Right cardiac atrium (tissue), 5 donors: ENCODE data around the gene RELT. TPM values are rescaled to one million over a fixed set of nuclear protein-coding genes. Genes with fewer than 3 reads are reported as not detected.

Experiments
- ATAC-seq, 2 donors: fragments of 200-7000 bp; cut with Tn5 transposase; one replicate each; pipeline versions ENCODE4 v1.8.0 to v1.9.1; 2020; ENCODE audit warnings: moderate library complexity in 2 of 2, mild to moderate bottlenecking in 1 of 2
- DNase-seq, 3 donors: peaks; one replicate each; pipeline ENCODE4 v3.0.0-alpha.2; 2020
- H3K27ac ChIP-seq: one replicate; pipeline ENCODE4 v1.5.1; 2013; ENCODE audit warnings: mild to moderate bottlenecking, low read length, control low read depth, moderate library complexity
- H3K27me3 ChIP-seq: one replicate; pipeline ENCODE4 v1.6.1; 2013; ENCODE audit not compliant: control insufficient read depth, insufficient read depth
- H3K4me1 ChIP-seq: one replicate; pipeline ENCODE4 v1.6.1; 2013; ENCODE audit warnings: low read length; ENCODE audit not compliant: control insufficient read depth, insufficient read depth
- H3K4me3 ChIP-seq: one replicate; pipeline ENCODE4 v1.5.1; 2013; ENCODE audit warnings: low read length, control low read depth
- H3K9me3 ChIP-seq: one replicate; pipeline ENCODE4 v1.6.1; 2013; ENCODE audit warnings: low read length; ENCODE audit not compliant: control insufficient read depth
- WGBS: extraction: QIAGEN DNeasy Blood & Tissue Kit; methylation state at CpG from one replicate; pipeline ENCODE4 v1.1.7; 2013; 5-methylcytosine and 5-hydroxymethylcytosine counted together
- intact Hi-C, 4 donors: fragments of 100-400 bp; cut with DNase I; formaldehyde crosslinking; loops; one replicate each; pipeline versions ENCODE4 v1.11.0 to v1.14.0; 2022 to 2023
- polyA plus RNA-seq: library from polyadenylated mRNA; stranded (reverse); fragments of 200-250 nt; gene quantifications from one replicate; pipeline ENCODE4 v1.2.3, GENCODE V29; 2013
- total RNA-seq, 4 donors: library from RNA; stranded (reverse); fragmentation: NEBNext Ultra II Directional; extraction: Animal tissue kit (Norgen Biotek cat#: 25700); gene quantifications; one replicate each; pipeline ENCODE4 v1.2.1, GENCODE V29; 2021
- donor health status: healthy with polysubstance abuse.
- donor health status: DM: no; HTN: yes; CAD: no.
- donor health status: DM: no; HTN: no; CAD: no.
- donor health status: DM: no; HTN: yes; CAD: no; lungs with severe emphysema.
- donor health status: DM: yes; HTN: yes; CAD: no.

RELT gene
- total and polyA plus RNA-seq, 5 donors: 3.9 to 11.2 (median 6.0) TPM

- Histone ChIP-seq H3K27ac (peak overlapping the region; percentile 91), H3K27me3 (no peaks in the 10 kb centered on the region), H3K4me1 (peaks cover 31% of the 10 kb centered on the region), H3K4me3 (no peak overlapping the region), H3K9me3 (no peaks in the 10 kb centered on the region)
- intact Hi-C loops: loop anchor here in 3 of 4 donors (1.0 to 2.0 kb wide), 3 partner anchors 27 to 29 kb away; partner anchors contain the start of gene ARHGEF17 (in 1 of the 3)
- DNase-seq: peak; percentile 79 to 93 (median 90)
- WGBS: 8% methylated on average over 4 of the region's 4 CpGs
- ATAC-seq: peak; percentile 66
These were observed 40.8 kb upstream of the RELT start for GRCh38 chr11:73335204-73335923.

GRCh38 chr11:73337846-73338245 is 38.4 kb upstream of the RELT start:
- intact Hi-C loops: loop anchor here in 1 of 4 donors (2.0 kb wide), 1 partner anchor 31 kb away; no protein-coding TSS in a partner anchor
- no peak for ATAC-seq
- H3K27ac ChIP-seq: no peak overlapping the region
- no peaks in the 10 kb centered on the region for H3K9me3 ChIP-seq
- WGBS: 91% methylated on average over 2 of the region's 2 CpGs
- no peak overlapping the region for H3K4me3 ChIP-seq
- peaks cover 19% of the 10 kb centered on the region for H3K4me1 ChIP-seq
- no peak for DNase-seq
- no peaks in the 10 kb centered on the region for H3K27me3 ChIP-seq

- H3K4me1 ChIP-seq: peaks cover 19% of the 10 kb centered on the region
- H3K27me3 ChIP-seq: no peaks in the 10 kb centered on the region
- H3K4me3 ChIP-seq: no peak overlapping the region
- peak in 1 of 3 donors; percentile 47 for DNase-seq
- 74% methylated on average over 4 of the region's 4 CpGs for WGBS
- intact Hi-C loops: no loop called here
- no peak overlapping the region for H3K27ac ChIP-seq
- no peak for ATAC-seq
- H3K9me3 ChIP-seq: no peaks in the 10 kb centered on the region
These were observed 37.9 kb upstream of the RELT start for GRCh38 chr11:73338279-73338678.

GRCh38 chr11:73340164-73340563 is 36.0 kb upstream of the RELT start:
- Histone ChIP-seq H3K9me3 (no peaks in the 10 kb centered on the region), H3K27ac (no peak overlapping the region), H3K4me3 (no peak overlapping the region), H3K4me1 (peaks cover 2% of the 10 kb centered on the region), H3K27me3 (no peaks in the 10 kb centered on the region)
- 59% methylated on average over 3 of the region's 3 CpGs for WGBS
- intact Hi-C loops: no loop called here
- no peak for DNase-seq
- ATAC-seq: no peak

GRCh38 chr11:73342633-73343032 is 33.6 kb upstream of the RELT start:
- ATAC-seq (peak; percentile 18 to 30), DNase-seq (peak in 1 of 3 donors; percentile 56)
- no peaks in the 10 kb centered on the region for H3K9me3 ChIP-seq
- WGBS: 25% methylated on average over 54 of the region's 54 CpGs
- no peak overlapping the region for H3K27ac ChIP-seq
- H3K27me3 ChIP-seq: no peaks in the 10 kb centered on the region
- no peaks in the 10 kb centered on the region for H3K4me1 ChIP-seq
- peak overlapping the region; percentile 25 for H3K4me3 ChIP-seq
- intact Hi-C loops: no loop called here

GRCh38 chr11:73343076-73343873 is 32.9 kb upstream of the RELT start:
- no peak for ATAC-seq

GRCh38 chr11:73344191-73344607 is 32.0 kb upstream of the RELT start:
- DNase-seq (peak; percentile 57 to 87 (median 79)), ATAC-seq (peak; percentile 32 to 53)
- intact Hi-C loops: no loop called here
- Histone ChIP-seq H3K27ac (no peak overlapping the region), H3K27me3 (no peaks in the 10 kb centered on the region), H3K4me1 (no peaks in the 10 kb centered on the region), H3K4me3 (no peak overlapping the region), H3K9me3 (no peaks in the 10 kb centered on the region)
- WGBS: 52% methylated on average over 20 of the region's 20 CpGs

More at GRCh38 chr11:73343076-73343873, 32.9 kb upstream of the RELT start:
- peak in 1 of 3 donors; percentile 73 for DNase-seq
- Histone ChIP-seq H3K4me3 (peak overlapping the region; percentile 15), H3K27ac (no peak overlapping the region), H3K27me3 (no peaks in the 10 kb centered on the region), H3K9me3 (no peaks in the 10 kb centered on the region), H3K4me1 (no peaks in the 10 kb centered on the region)
- WGBS: 41% methylated on average over 40 of the region's 40 CpGs
- intact Hi-C loops: no loop called here

DNA sequence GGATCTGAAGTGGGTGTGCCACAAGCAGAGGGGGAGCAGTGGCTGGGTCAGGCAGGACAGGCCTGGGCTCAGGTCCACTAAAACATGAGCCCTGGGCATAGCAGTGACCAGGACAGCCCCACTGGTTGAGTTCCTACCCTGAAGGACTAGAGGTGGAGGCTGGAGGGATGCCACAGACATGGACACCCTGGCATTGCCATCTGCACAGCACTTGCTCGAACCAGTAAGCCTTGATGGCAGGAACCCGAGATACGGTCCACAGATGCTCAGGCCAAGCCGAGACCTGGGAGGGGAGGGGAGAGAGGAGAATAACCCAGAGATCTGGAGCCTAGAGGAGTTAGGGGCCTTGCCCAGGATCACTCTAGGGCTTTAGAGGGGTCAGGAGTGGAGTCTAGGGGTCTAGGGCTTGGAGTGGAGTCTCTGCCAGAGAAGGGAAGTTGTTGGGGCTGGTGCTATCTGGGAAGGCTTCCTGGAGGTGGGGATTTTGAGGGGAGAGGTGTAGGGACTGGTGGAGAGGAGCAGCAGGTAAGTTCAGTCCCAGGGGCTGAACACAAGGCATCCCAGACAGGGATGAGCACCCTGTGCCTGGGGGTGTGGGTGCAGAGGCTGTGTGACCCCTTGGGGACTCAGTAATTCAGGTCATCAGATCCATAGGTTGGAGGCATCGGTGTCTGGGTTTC is 30.6 kb upstream of the RELT start:
- intact Hi-C loops: no loop called here
- Histone ChIP-seq H3K4me3 (no peak overlapping the region), H3K4me1 (no peaks in the 10 kb centered on the region), H3K27ac (no peak overlapping the region), H3K9me3 (no peaks in the 10 kb centered on the region), H3K27me3 (no peaks in the 10 kb centered on the region)
- ATAC-seq (no peak), DNase-seq (no peak)
- 89% methylated on average over 5 of the region's 5 CpGs for WGBS

GRCh38 chr11:73346186-73346935 is 29.8 kb upstream of the RELT start:
- ATAC-seq (no peak), DNase-seq (no peak)
- no peaks in the 10 kb centered on the region for H3K9me3 ChIP-seq
- intact Hi-C loops: no loop called here
- H3K27ac ChIP-seq: no peak overlapping the region
- no peaks in the 10 kb centered on the region for H3K4me1 ChIP-seq
- no peak overlapping the region for H3K4me3 ChIP-seq
- H3K27me3 ChIP-seq: no peaks in the 10 kb centered on the region
- WGBS: 79% methylated on average over 10 of the region's 10 CpGs

DNA sequence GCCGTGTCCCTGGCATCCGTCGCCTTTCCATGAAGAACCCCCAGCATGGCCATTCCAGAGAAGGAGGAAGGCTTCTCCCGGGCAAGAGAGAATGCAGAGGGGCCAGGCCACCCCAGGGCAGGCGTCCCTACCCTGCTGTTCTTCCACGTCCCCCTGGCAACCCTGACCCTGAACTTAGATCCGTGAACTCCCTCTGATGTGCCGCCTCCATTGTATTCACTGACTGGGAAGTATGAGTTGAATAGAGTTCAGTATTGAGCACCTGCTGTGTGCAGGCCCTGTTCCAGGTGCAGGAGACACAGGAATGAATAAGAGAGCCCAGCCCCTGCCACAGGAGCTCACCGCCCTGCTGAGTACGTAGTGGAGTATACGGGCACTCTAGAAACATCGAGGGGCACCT is 29.1 kb upstream of the RELT start:
- Histone ChIP-seq H3K27ac (no peak overlapping the region), H3K27me3 (no peaks in the 10 kb centered on the region), H3K4me1 (no peaks in the 10 kb centered on the region), H3K4me3 (no peak overlapping the region), H3K9me3 (no peaks in the 10 kb centered on the region)
- no peak for DNase-seq
- ATAC-seq: no peak
- WGBS: 84% methylated on average over 12 of the region's 12 CpGs
- intact Hi-C loops: no loop called here
